GM21825 (cell line): ENCODE measurements around the gene TBRG4.

Experiments
- ATAC-seq: cut with Tn5 transposase; IDR thresholded peaks from one replicate; pipeline ENCODE4 v1.9.1; 2021; ENCODE audit warnings: mild to moderate bottlenecking, moderate library complexity; ENCODE audit not compliant: unreplicated experiment

TBRG4 gene

DNA sequence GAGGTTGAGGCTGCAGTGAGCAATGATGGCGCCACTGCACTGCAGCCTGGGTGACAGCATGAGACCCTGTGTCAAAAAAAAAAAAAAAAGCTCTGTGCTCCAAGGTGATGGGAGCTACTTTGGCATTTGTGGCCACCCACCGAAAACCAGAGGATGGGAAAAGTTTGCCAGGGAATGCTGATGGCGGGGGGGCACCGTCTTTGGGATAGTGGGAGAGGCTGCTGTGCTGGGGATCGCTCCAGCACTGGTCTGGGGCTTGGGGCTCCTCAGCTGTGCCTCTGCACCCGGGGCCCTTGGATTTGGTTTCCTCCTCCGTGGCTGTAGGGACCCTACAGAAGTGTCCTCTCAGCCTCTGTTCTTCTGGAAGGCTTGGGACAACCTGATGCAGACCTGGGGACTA lies 34.4 kb upstream of the TBRG4 start:
- no peak for ATAC-seq

DNA sequence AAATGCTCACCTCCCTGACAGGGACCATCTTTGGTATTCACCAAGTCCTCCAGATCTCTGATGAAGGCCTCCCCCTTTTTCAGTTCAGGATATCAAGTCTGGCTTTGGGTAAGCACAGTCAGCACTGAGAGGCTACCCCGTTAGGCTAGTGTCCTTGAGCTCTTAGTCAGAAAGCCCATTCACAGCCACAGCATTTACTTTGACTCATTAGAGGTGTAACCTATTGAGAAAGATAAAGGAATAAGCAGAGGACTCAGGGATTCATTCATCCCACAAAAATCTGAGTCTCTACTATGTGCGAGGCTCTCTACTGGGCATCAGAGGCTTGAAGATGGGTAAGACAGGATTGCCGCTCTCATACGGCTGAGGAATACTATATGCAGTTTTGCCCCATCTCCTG lies 32.1 kb upstream of the TBRG4 start:
- ATAC-seq: no peak

- ATAC-seq: no peak
Observed at GRCh38 chr7:45140827-45141226, 29.3 kb upstream of the TBRG4 start.

DNA sequence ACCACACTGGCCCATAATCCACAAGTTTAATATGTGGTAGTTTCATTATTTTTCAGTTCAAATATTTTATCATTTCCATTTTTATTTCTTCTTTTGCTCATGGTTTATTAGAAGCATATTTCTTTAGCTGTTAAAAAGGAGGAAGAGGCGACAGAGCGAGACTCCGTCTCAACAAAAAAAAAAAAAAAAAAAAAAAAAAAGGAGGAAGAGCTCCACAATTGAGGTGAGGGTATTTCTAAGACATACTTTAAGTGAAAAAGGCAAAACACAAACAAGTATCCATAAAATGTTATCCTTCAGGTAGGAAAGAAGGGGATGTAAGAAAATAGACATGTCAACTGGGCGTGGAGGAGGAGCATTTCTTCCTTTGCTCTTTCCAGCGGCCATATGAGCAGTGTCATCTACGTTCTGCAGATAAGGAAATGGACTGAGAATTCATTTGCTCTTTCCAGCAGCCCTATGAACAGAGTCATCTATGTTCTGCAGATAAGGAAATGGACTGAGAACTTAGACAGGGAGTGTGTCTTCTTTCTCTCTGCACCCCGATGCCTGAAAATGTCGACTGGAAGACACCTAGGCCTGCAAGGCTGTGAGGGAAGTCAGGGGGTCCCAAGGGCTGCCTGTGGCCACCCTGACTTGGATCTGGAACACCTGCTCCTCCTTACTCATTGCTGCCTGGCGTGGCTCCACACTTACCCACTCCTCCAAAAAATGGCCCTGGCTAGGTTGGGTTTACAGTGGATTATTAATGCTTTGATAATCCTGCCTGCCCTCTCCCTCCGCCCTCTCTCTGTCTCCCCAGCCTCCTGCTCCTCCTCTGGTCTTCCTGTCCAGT lies 27.2 kb upstream of the TBRG4 start:
- ATAC-seq: no peak

DNA sequence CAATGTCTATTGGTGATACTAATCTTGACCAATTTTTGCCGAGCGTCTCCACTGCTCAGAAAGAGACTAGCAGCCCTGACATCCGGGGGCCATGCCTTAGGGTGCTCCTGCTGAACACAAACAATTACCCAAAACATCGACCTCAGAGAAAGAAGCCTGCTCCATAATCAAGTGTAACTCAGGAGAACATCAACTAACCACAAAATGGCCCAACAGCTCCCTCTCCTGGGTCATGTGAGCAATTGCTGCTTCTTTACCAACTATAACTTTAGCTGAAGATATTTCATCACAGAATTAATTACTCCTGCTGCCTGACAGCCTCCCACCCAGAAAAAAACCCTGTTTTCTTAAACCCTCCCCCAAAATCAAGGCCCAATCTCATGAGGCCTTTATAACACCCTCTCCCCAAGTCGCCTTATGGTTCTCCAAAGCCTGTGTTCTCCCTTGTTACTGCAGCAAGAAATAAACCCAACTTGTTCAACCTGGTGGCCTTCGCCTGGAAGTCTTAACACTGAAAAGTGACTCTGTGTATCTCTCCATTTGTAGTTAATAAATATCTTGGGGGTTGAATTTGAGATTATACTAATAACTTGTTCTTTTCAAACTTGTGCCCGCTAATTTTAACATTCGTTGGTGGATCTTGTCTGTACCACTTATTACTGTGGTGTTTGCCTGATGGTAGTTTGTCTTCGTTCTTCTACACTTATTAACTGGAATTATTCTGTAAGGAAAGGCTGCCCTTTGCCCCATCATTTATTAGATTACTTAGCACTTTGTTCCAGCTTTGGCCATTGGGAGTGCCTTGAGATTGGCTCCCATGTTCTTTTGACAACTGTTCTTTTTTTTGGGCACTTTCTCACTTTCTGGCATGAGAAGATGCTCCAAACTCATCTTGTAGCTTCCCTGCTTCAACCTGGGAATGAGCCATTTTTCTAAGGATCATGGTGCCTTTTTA lies 24.9 kb upstream of the TBRG4 start:
- ATAC-seq: no peak

DNA sequence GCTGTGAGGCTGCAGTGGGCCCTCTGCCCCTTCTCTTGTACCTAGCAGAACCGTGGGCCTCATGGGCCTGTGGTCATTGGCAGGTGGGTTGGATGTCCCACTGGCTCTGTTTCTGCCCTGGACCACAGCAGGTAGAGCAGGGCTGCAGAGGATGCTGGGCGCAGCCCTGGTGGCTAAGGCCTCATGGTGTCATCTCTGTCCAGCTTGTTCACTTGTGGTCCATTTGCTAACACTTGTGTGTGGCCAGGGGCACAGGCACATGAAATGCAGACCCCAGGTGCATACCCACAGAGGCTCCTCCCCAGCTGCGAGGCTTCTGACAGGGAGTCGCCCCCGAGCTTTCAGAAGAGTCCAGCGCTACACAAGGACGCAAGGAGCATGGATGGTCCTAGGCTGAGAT lies 22.4 kb upstream of the TBRG4 start:
- no peak for ATAC-seq

GRCh38 chr7:45133352-45133751 lies 21.9 kb upstream of the TBRG4 start:
- ATAC-seq: no peak

DNA sequence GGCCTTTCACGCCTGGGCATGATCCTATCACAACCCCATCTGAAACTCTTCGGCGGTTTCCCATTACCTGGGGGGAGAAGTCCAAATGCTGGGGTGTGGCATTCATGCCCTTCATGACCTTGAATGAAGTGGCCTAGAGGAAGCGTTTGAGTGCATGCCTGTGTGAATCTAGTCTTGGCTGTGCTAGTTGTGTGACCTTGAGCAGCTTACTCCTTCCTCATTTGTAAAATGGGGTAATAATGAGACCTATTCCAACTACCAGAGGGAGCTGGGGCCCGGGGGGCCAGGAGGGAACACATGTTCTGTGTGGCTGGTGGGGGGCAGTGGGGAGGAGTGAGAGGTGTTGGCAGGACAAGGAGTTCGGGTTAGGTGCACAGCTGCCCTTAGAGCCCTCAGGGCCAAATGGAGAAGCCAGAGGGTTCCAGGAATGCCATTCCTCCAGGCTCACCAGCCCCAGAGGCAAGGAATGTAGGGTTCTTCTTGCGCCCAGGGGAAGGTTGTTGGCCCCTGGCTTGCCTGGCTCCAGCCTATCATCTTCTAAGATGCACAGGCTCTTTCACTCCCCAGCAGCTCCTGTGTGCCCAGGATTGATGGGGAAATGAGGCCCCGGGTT lies 21.3 kb upstream of the TBRG4 start:
- ATAC-seq: no peak

- ATAC-seq: no peak
Observed at GRCh38 chr7:45131891-45132290, 20.4 kb upstream of the TBRG4 start.

- no peak for ATAC-seq
Observed at GRCh38 chr7:45130910-45131309, 19.4 kb upstream of the TBRG4 start.

- ATAC-seq: no peak
Observed at GRCh38 chr7:45129906-45130305, 18.4 kb upstream of the TBRG4 start.

- ATAC-seq: no peak
Observed at GRCh38 chr7:45129181-45129800, 17.8 kb upstream of the TBRG4 start.

GRCh38 chr7:45126920-45127319 lies 15.4 kb upstream of the TBRG4 start:
- ATAC-seq: no peak

DNA sequence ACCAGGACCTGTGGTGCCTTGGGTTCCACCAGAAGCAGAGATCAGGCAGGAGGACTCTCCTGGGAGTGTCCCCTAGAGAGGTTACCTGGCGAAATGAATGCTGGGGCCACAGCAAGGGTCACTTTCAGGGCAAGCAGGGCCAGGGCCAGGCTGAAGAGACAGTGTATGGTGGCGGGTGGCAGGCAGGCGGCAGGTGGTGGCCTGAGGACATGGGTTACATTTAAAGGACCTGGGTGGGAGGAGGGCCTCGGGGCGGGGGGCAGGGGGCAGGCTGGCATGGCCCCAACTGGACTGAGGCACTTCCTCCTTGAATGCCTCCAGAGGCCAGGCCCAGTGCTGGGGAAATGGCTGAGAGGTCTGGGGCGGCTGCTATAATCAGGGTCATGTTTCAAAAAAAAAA lies 14.7 kb upstream of the TBRG4 start:
- ATAC-seq: no peak

DNA sequence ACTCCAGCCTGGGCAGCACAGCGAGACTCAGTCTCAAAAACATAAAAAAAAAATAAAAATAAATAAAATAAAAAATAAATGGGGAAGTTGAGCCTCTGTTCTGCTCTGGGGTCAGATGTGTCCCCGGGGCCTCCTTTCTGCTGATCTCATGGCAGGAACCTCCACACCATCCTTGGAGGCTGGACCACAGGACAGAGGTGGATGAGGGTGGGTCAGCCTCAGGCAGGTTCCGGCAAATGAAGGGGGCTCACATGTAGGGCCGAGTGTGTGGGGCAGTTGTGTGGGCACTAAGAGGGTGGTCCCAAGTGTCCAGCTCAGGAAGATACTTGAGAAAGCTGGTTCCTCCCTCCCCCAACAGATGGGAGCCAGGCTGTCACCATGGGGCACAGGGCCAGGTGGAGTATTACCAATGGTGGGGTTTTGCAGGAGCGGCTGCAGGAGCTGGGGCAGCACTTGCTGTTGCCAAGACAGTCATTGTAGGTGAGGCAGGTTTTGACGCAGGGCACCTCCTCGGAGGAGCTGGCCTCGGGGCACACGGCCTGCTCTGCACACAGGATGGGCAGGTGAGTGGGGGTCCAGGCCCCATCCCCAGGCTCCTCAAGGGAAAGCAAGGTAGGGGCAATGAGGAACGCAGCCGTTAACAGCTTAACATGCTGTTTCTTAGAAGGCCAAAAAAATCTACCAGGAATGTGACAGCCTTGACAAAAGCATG lies 13.9 kb upstream of the TBRG4 start:
- ATAC-seq: no peak

- ATAC-seq: no peak
Observed at GRCh38 chr7:45123913-45124710, 12.6 kb upstream of the TBRG4 start.

DNA sequence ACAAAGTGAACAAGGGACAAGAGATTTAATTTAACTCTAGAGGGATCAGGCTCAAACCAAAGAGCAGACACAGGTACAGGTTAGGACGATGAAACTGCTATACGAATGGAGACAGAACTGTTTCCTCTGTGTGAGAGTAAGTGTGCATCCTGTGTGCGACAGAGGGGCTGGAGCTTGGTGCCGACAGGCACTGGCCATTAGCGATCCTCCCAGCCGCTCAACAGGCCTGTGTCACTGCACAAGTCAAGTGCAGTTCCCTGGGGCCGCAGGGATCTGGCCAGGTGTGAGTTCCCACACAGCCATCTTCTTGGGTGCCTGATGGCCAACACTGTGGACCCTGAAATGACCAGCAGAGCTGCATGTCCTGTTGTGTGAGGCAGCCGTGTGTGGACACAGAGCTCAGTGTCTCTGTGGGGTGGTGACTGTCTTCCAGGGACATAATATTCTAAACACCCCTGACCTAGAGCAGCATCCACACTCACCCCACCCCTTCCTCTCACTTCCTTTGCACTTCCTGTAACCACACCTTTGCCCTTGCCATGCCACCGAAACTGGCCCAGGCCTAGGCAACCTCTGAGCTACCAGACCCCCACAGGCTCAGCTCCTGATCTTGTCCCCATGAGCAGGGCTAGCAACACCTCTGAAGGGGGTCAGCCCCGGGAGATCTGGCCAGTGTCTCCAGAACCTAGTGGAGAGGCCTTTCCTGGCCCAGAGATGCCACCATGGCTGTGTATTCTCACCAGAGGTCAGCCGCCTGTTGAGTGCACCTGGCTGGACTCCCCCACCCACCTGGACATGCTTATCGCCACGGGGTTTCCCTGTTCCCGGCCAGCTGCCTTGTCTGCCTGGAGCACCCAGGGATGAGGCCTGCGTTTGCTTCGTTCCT lies 11.7 kb upstream of the TBRG4 start:
- ATAC-seq: no peak

- ATAC-seq: no peak
Observed at GRCh38 chr7:45119550-45119949, 8.1 kb upstream of the TBRG4 start.

GRCh38 chr7:45118889-45119331 lies 7.4 kb upstream of the TBRG4 start:
- no peak for ATAC-seq
